ENCODE measurements around the gene SCARB1.
A peak's percentile ranks its signal among the peaks of the same experiment; 100 is the strongest.
"Not testable (repeated sequence)": the region's sequence is repeated elsewhere in the genome, so short reads cannot be mapped to it uniquely, and the experiment has no call there.

Gene SCARB1
- 3.0 to 3.4 reads per million in 2 donors for total RNA-seq

DNA sequence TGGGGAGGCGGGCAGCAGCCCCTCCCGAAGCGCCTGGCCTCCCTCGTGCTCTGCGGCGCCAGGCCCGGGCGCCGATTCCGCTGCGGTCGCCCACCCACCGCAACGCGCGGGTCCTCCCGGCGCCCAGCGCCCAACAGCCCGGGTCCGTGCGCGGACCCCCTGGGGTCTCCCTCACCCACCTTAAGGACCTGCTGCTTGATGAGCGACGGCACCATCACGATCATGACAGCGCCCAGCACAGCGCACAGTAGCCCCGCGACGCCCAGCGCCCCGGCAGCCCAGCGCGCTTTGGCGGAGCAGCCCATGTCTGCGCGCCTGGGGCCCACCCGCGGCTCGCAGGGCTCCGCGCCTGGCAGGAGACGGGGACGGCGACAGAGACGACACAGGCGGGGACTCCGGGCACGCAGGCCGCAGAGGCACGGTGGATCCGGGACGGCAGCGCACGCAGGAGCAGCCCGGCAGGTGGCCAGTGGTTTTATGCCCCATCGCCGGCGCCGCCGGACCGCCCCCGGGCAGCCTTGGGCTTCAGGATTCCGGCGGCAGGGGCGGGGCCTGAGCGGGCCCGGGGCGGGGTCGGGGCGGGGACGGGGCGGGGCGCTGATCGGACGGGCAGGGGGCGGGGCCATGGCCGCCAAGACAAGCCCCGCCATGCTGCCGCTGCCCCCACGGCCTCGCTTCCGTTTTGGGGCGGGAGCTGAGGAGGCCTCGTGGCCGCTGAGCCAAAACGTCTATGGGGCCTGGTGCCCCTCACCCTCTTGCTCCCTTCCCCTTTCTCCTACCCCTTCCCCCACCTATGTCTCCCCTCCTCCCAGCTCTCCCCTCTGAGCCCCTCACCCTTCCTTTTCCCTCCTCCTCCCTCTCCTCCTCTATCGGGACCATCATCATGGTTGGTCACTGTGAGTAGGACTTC lies at the start of gene SCARB1:
TSS of gene SCARB1 (minus strand) at position 449 of the 910 bp plus-strand sequence. CDS start at position 305, 144 bp downstream.
- DNase-seq = peak; percentile 61 to 85 (median 63)

GRCh38 chr12:124912529-124913287 lies 49.0 kb upstream of the SCARB1 start:
- DNase-seq = not testable (repeated sequence)

- DNase-seq = not testable (repeated sequence)
Observed at GRCh38 chr12:124911521-124911920, 47.9 kb upstream of the SCARB1 start.

DNA sequence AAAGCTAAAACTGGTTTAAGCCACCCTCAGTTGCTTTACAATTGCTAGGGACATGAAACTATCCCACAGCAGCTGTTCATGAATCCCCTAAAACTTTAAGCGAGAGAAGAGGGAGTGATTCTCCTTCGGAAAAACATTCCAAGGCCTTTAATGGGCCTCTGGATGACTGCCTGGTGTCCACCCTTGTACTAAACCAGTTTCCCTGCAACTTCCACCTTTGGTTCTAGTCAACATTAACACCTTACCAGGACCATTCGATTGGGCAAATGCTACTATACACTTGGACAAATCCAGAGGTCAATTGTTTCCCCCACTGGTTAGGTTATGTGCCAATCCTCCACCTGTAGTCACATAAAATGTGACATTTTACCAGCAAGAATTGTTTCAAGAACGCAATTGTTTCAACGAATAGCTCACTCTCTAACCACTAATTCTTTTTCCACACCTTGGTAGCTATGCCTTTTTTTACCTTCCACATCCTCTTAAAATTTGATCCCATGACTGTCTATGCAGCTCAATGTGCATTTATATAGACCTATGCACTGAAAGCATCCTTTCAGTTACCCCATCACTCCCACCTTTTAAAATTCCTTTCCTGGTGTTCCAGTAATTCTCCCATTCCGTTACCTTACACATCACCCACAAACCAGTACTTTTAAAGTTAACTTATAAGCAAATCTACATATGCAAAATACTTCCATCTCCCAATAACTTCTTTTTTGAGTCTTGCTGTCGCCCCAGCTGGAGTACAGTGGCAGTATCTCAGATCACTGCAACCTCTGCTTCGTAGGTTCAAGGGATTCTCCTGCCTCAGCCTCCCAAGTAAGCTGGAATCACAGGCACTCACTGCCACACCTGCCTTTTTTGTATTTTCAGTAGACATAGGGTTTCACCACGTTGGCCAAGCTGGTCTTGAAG lies 47.2 kb upstream of the SCARB1 start:
- DNase-seq = no peak

GRCh38 chr12:124909831-124910560 lies 46.3 kb upstream of the SCARB1 start:
- DNase-seq = no peak

DNA sequence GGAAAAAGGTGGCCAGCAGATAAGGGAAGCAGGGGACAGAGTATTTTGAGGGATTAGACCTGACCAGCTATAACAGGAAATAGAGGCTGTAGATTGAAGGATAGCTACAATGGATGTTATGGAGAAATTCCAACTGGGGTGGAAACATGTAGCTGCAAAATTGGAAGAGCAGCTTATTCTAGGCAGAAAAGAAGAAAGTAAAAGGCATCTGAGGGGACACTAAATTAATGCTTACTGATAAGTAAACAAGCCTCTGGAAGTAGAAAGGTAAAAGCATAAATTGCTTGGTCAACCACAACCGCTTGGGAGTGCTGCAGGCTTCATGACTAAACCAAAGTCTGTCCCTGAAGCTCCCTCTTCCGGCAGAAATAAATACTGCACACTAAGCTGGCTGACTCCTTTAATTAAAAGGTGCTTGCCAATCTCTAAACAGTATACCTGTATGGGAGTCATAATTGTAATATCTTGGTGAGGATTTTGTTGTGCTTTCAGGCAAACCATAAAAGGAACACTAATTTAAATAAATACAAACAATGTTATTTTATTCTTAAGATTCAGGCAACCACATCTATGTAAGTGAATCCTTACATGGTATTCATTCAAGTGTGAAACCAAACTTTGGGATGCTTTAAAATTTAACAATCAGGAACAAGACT lies 43.1 kb upstream of the SCARB1 start:
- peak; percentile 42 to 92 (median 79) for DNase-seq

DNA sequence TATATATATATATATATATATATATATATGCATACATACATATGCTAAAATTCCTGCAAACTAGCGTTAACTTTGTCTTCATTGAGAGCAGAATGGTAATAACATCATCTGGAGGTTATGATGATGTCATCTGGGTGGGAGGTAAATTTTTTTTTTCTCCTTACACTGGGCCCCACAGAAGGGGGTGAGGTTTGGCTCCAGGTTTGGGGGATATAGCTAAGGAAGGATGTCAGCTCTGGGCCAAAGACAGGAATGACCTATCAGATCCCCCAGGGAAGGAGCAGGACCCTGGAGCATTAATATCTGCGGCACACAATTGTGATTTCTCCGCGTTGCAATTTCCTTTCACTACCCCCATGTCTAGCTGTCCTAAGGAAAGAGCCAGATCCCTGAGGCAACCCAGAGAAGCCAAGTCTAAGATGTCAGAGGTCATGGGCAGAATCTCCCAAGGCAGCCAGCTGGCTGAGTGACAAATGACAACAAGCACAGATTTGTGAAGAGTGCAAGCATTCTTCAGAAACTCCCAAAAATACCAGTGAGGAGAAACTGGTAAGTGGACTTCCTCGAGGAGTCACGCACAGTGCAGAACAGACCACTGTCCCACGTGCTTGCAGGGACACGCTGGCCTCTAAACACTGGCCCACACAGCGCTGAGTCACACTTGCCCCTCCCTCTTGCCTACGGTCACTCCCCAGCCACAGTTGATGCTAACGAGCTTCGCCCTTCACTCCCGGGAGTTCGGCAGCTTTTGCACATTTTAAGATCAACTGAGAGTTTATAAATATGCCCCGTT lies 40.8 kb upstream of the SCARB1 start:
- no peak for DNase-seq

DNA sequence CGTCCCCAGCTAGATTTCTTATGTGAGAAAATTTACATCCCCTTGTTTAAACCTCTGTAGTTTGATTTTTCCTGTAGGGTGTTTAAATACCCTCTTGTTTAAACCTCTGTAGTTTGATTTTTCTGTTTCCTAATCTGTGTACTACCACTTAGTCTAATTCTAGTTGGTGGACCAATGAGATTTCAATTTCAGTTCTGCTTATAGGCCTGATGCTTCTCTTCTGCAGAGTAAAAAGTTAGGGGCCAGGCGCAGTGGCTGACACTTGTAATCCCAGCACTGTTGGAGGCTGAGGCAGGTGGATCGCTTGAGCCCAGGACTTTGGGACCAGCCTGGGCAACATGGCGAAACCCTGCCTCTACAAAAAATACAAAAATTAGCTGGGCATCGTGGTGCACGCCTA lies 39.3 kb upstream of the SCARB1 start:
- DNase-seq = no peak

- DNase-seq = no peak
Observed at GRCh38 chr12:124901003-124901402, 37.3 kb upstream of the SCARB1 start.

- not testable (repeated sequence) for DNase-seq
Observed at GRCh38 chr12:124900345-124900795, 36.7 kb upstream of the SCARB1 start.

- DNase-seq = no peak
Observed at GRCh38 chr12:124898923-124899294, 35.2 kb upstream of the SCARB1 start.

GRCh38 chr12:124898200-124898922 lies 34.7 kb upstream of the SCARB1 start:
- peak in 4 of 5 experiments; percentile 31 to 90 (median 54) for DNase-seq

DNA sequence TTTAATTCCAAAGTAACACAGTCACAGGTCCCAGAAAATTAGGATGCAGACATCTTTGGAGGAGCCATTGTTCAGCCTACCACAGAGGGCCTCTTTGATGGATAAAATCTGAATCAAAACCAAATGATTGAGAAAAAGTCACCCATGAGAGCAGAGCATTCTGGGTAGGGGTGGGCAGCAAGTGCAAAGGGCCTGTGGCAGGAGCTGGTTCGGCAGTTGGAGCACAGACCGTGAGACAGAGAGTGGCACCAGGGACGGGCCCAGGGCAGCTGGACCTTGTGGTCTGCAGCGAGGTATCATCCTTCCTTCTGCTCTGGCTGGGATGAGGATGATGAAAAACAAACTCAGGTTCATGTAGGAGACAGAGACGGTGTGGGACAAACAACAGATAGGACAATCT lies 32.8 kb upstream of the SCARB1 start:
- DNase-seq = no peak

DNA sequence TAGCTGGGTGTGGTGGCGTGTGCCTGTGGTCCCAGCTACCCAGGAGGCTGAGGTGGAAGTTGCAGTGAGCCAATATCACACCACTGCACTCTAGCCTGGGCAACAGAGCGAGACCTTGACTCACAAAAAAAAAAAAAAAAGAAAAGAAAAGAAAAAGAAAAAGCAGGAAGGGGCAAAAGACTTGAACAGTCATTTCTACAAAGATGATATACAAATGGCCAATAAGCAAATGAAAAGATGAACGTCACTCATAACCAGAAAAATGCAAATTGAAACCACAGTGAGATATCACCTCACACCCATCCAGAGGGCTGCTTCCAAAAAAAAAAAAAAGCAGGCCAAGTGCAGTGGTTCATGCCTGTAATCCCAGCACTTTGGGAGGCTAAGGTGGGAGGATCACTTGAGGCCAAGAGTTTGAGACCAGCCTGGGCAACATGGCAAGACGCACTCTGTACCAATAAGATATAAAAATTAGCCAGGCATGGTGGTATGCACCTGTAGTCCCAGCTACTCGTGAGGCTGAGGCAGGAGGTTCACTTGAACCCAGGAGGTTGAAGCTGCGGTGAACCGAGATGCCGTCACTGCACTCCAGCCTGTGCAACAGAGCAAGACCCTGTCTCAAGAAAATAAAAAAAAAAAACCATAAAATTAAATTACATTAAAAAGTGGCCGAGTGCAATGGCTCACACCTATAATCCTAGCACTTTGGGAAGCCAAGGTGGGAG lies 30.3 kb upstream of the SCARB1 start:
- peak in 1 of 5 experiments; percentile 84 for DNase-seq

GRCh38 chr12:124888260-124888659 lies 24.6 kb upstream of the SCARB1 start:
- DNase-seq = no peak

GRCh38 chr12:124887766-124888165 lies 24.1 kb upstream of the SCARB1 start:
- not testable (repeated sequence) for DNase-seq

- DNase-seq = no peak
Observed at GRCh38 chr12:124884587-124885438, 21.1 kb upstream of the SCARB1 start.
